Measurements from ENCODE around the gene SPRED1.
"Not testable (repeated sequence)": the region's sequence is repeated elsewhere in the genome, so short reads cannot be mapped to it uniquely, and the experiment has no call there.

The SPRED1 gene

GRCh38 chr15:38231436-38231835 is 21.2 kb upstream of the SPRED1 start:
- DNase-seq (ENCODE audit: low read depth in 2 of 2), result no peak

GRCh38 chr15:38237021-38237420 is 15.6 kb upstream of the SPRED1 start:
- DNase-seq (ENCODE audit: low read depth in 2 of 2), result not testable (repeated sequence)

GRCh38 chr15:38238311-38238710 is 14.3 kb upstream of the SPRED1 start:
- no peak for DNase-seq (ENCODE audit: low read depth in 2 of 2)

- DNase-seq (ENCODE audit: low read depth in 2 of 2), result no peak
Measured at GRCh38 chr15:38242055-38242454, 10.6 kb upstream of the SPRED1 start.

GRCh38 chr15:38243278-38244055 is 9.2 kb upstream of the SPRED1 start:
- no peak for DNase-seq (ENCODE audit: low read depth in 2 of 2)

GRCh38 chr15:38247336-38247735 is 5.3 kb upstream of the SPRED1 start:
- no peak for DNase-seq (ENCODE audit: low read depth in 2 of 2)

- DNase-seq (ENCODE audit: low read depth in 2 of 2), result no peak
Measured at GRCh38 chr15:38253351-38253781, 730 bp downstream of the SPRED1 start.

GRCh38 chr15:38254051-38254883 is 1.6 kb downstream of the SPRED1 start:
- DNase-seq (ENCODE audit: low read depth in 2 of 2), result no peak

GRCh38 chr15:38255690-38256089 is 3.1 kb downstream of the SPRED1 start:
- no peak for DNase-seq (ENCODE audit: low read depth in 2 of 2)

- DNase-seq (ENCODE audit: low read depth in 2 of 2), result no peak
Measured at GRCh38 chr15:38257676-38258075, 5.0 kb downstream of the SPRED1 start.

- no peak for DNase-seq (ENCODE audit: low read depth in 2 of 2)
Measured at GRCh38 chr15:38259134-38259533, 6.5 kb downstream of the SPRED1 start.

- DNase-seq (ENCODE audit: low read depth in 2 of 2), result no peak
Measured at GRCh38 chr15:38260077-38260476, 7.4 kb downstream of the SPRED1 start.

- no peak for DNase-seq (ENCODE audit: low read depth in 2 of 2)
Measured at GRCh38 chr15:38263251-38263650, 10.6 kb downstream of the SPRED1 start.

- DNase-seq (ENCODE audit: low read depth in 2 of 2), result no peak
Measured at GRCh38 chr15:38263996-38264395, 11.4 kb downstream of the SPRED1 start.

- no peak for DNase-seq (ENCODE audit: low read depth in 2 of 2)
Measured at GRCh38 chr15:38266247-38266986, 13.8 kb downstream of the SPRED1 start.

GRCh38 chr15:38267421-38268022 is 14.9 kb downstream of the SPRED1 start:
- DNase-seq (ENCODE audit: low read depth in 2 of 2), result no peak

- DNase-seq (ENCODE audit: low read depth in 2 of 2), result no peak
Measured at GRCh38 chr15:38271144-38271543, 18.5 kb downstream of the SPRED1 start.

GRCh38 chr15:38271895-38272294 is 19.3 kb downstream of the SPRED1 start:
- no peak for DNase-seq (ENCODE audit: low read depth in 2 of 2)

GRCh38 chr15:38272431-38272830 is 19.8 kb downstream of the SPRED1 start:
- not testable (repeated sequence) for DNase-seq (ENCODE audit: low read depth in 2 of 2)

GRCh38 chr15:38274135-38274534 is 21.5 kb downstream of the SPRED1 start:
- no peak for DNase-seq (ENCODE audit: low read depth in 2 of 2)

GRCh38 chr15:38275959-38276358 is 23.3 kb downstream of the SPRED1 start:
- no peak for DNase-seq (ENCODE audit: low read depth in 2 of 2)

- not testable (repeated sequence) for DNase-seq (ENCODE audit: low read depth in 2 of 2)
Measured at GRCh38 chr15:38277281-38277680, 24.6 kb downstream of the SPRED1 start.
